HG03520 (cell line): ENCODE data around the gene MTERF4.

Source experiments
- ATAC-seq: cut with Tn5 transposase; IDR thresholded peaks from one replicate; pipeline ENCODE4 v1.9.1; 2021; ENCODE audit warnings: mild to moderate bottlenecking, moderate library complexity; ENCODE audit not compliant: unreplicated experiment

The MTERF4 gene

GRCh38 chr2:241091734-241092445, 10.2 kb downstream of the MTERF4 start:
- no peak for ATAC-seq

GRCh38 chr2:241091201-241091600, 10.9 kb downstream of the MTERF4 start:
- no peak for ATAC-seq

DNA sequence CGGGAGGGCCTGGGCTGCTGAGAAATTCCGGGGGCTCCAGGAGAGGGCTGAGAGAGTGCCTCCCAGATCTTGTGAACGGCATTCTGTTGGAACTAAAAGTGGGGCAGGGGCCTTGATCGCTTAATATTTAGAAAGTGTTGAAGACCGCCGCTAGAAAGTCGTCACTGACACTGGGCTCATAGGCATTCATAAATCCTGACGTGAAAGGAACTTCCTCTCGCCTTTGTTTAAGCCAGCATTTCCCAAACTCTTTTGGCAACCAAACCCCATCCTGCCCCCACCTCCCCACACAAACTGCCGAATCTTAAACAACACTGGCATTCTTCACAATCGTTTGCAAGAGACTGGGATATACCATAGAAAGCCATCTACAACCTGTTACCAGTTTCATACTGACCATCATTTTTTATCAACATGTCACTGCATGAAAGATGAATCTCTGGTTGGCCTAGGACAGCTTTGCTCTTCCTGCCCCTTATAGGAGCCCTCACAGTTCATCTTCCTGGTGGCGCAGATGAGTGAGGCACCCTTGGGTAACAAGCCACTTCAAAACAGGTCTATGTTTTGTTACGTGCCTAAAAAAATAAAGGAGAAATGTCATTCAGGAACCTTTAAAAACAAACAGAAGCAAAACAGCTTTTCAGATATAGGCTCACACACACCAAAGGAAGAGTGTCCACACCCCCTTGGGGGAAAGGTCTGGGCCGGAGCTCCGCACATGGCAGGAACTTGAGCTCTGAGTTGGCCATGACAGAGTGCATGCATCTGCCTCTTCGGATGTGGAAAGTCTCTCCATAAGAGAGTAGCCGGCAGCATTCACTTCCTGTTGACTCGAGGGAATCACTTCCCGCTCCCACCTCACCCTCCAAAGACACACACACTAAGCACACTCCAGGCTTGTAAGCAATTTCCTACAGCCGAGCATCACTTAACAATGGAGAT, 13.0 kb downstream of the MTERF4 start:
- no peak for ATAC-seq

- no peak for ATAC-seq
Measured at GRCh38 chr2:241088376-241088775, 13.7 kb downstream of the MTERF4 start.

GRCh38 chr2:241087420-241088268, 14.4 kb downstream of the MTERF4 start:
- ATAC-seq = no peak

- ATAC-seq = no peak
Measured at GRCh38 chr2:241084856-241085444, 17.1 kb downstream of the MTERF4 start.

DNA sequence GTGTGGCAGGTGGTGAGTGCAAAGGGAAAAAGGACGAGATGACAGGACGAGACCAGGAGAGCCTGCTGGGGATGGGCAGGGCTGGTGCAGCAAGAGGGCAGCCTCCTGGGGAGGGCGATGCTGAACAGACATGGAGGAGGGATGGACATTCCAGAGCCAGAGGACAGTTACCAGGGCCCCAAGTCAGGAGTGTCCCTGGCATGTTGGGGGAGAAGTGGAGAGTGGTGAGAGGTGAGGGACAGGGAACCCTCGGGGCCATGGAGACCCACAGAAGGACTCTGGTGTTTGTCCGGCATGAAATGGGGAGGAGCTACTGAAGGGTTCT, 19.0 kb downstream of the MTERF4 start:
- ATAC-seq = no peak

DNA sequence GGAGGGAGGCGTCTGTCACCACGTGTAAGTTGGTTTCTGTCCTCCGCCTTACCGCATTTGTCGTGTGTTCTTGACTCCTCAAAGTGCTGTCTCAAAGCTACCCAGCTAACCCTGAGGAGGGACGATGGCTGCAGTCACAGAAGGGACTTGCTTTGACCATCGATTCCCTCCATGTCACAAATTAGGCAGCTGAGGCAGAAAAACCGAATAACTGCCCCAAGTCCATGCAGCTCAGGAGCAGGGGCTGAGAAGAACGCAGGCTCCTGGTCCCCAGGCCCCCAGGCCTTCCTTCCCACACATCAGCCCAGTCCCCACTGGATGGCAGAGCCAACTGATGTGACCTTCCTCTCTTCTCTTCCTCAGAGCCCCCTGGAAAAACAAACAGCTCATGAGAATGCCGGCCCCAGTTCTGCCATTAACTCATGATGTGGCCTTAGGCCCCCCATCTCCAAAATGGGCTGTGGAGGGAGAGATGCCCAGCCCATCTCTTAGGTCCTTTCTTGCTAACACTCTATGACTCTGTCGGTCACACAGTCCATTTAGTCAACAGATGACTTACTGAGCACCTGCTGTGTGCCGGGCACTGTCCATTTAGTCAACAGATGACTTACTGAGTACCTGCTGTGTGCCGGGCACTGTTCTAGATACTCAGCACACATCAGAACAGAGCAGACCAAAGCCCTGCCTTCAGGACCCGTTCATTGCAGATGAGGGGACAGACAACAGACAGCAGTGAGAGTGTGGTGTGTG, 19.6 kb downstream of the MTERF4 start:
- no peak for ATAC-seq

GRCh38 chr2:241081643-241082340, 20.3 kb downstream of the MTERF4 start:
- ATAC-seq = no peak

- ATAC-seq = no peak
Measured at GRCh38 chr2:241081190-241081642, 20.9 kb downstream of the MTERF4 start.

DNA sequence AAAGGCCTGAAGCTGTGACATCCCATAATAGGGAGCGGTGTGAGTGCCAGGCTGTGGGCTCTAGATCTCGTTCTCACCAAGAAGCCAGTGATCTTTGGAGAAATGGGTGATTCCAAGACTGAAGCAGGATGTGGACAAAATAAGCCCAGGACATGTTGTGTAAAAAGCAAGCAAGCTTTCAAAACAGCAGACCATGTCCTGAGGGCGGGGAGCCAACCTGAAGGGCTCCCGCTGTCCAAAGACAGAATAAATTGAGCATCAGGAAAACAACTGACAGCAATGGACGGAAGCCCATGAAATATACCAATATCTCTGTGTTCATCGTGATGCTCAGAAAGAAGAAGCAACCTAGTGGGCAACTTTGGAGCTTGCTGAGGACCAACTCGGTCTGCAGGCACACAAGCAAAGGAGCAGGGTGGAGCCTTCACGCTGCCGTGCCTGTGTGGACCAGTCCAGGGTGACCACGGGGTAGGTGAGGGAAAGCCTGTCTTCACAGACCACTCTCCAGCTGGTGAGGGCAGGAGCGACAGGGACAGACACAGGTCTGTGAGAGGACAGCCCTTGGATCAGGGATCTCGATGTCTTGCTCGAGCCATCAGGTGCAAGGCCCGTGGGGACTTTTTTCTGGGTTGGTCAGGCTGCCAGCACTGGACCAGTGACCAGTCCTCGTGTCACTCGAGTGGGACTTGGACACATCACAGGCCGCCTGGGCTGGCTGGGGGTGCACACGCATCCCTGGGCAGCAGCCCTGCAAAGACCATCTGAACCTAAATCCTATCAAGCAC, 21.5 kb downstream of the MTERF4 start:
- ATAC-seq = no peak

DNA sequence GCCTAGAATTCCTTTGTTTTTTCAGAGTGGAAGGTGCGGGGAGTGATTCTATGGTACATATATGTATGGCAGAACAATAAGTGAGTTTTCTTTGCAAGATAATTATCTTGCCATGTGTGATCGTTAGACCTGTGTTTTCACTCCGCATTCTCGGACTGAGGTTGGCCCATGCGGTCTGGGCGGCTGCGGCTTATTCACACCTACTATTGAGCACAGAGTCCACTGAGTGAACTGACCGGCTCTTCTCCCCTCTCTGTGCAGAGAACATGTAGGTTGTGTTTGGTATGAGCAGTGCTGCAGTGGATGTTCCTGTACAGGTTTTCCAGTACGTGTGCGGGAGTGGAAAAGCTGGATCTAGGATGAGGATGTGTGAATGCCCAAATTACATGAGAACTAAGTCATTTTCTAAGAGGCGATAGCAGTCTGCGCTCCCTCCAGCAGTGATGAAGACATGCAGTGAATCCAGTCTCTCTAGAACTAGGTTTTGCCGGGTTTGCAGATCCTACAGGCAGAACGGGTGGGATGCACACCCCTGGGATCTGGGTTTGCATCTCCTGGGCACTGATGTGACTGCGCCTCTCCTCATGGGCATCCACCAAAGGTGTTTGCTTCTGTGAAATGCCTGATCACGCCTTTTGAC, 27.1 kb downstream of the MTERF4 start:
- ATAC-seq = no peak

- no peak for ATAC-seq
Measured at GRCh38 chr2:241074065-241074818, 27.8 kb downstream of the MTERF4 start.

GRCh38 chr2:241073166-241074064, 28.7 kb downstream of the MTERF4 start:
- ATAC-seq = no peak

GRCh38 chr2:241072553-241073165, 29.4 kb downstream of the MTERF4 start:
- ATAC-seq = no peak

DNA sequence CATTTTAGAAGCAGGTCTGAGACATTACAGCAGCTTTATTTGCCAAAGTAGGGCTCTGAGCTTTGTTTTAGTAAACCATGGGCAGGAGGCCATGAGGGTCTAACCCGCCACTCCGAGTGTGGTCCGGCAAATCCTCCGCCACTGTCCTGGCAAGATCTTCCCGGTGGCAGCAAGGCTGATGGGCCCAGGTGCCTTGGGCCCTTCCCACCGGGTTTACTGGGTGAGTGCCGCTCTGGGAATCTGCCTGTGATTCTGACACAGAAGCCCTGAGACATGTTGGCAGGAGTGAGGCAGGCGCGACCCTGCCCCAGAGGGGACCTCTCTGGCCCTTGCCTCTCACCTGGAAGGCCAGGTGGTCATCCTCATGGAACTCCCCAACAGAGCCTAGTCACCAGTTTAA, 29.9 kb downstream of the MTERF4 start:
- no peak for ATAC-seq
